Fibroblast of lung (primary cell): ENCODE data around the gene ARHGEF12. TPM values are rescaled to one million over a fixed set of nuclear protein-coding genes. Genes with fewer than 3 reads are reported as not detected.

Experiments used
- DNase-seq, 2 donors: peaks; one replicate each; pipeline versions ENCODE4 v3.0.0 to v3.0.0-alpha.2; 2010; ENCODE audit warnings: low read depth in 2 of 2
- H2AFZ ChIP-seq: 2 replicates; pipeline ENCODE4 v1.5.1; 2012; ENCODE audit warnings: low read length, control low read depth, inconsistent platforms
- H3K27ac ChIP-seq: 2 replicates; pipeline ENCODE4 v1.5.1; 2011; ENCODE audit warnings: low read length, control low read depth; ENCODE audit not compliant: insufficient read depth
- H3K27me3 ChIP-seq: 2 replicates; pipeline ENCODE4 v1.5.1; 2011; ENCODE audit warnings: mild to moderate bottlenecking, low read length; ENCODE audit not compliant: control insufficient read depth, insufficient read depth
- H3K36me3 ChIP-seq: 2 replicates; pipeline ENCODE4 v1.5.1; 2011; ENCODE audit warnings: low read length; ENCODE audit not compliant: control insufficient read depth, insufficient read depth
- H3K4me1 ChIP-seq: 2 replicates; pipeline ENCODE4 v1.5.1; 2011; ENCODE audit warnings: low read length; ENCODE audit not compliant: control insufficient read depth, insufficient read depth; ENCODE audit errors: extremely low read depth
- H3K4me2 ChIP-seq: 2 replicates; pipeline ENCODE4 v1.5.1; 2011; ENCODE audit warnings: low read length, control low read depth; ENCODE audit not compliant: insufficient read depth; ENCODE audit errors: extremely low read depth
- H3K4me3 ChIP-seq, 4 experiments: fragments of 200-600 bp in 1 of 4; sonication (generic) in 1 of 4; replicated peaks in 1 of 4; 2 replicates each; pipeline ENCODE4 v1.5.1; 2011 to 2016; ENCODE audit warnings: low read length in 4 of 4, low read depth in 3 of 4, mild to moderate bottlenecking in 3 of 4, control low read depth in 2 of 4, inconsistent platforms in 1 of 4, mixed read lengths in 1 of 4; ENCODE audit not compliant: insufficient read depth in 1 of 4; ENCODE audit errors: control extremely low read depth in 1 of 4
- H3K79me2 ChIP-seq: 2 replicates; pipeline ENCODE4 v1.5.1; 2012; ENCODE audit warnings: mild to moderate bottlenecking, low read length, inconsistent platforms; ENCODE audit not compliant: control insufficient read depth, insufficient read depth
- H3K9ac ChIP-seq: 2 replicates; pipeline ENCODE4 v1.5.1; 2011; ENCODE audit warnings: mild to moderate bottlenecking, low read length, control low read depth; ENCODE audit not compliant: insufficient read depth
- H3K9me3 ChIP-seq: 2 replicates; pipeline ENCODE4 v1.5.1; 2012; ENCODE audit warnings: low read depth, low read length; ENCODE audit not compliant: control insufficient read depth, insufficient read depth
- H4K20me1 ChIP-seq: 2 replicates; pipeline ENCODE4 v1.5.1; 2011; ENCODE audit warnings: low read length; ENCODE audit not compliant: control insufficient read depth, insufficient read depth; ENCODE audit errors: extremely low read depth
- CTCF ChIP-seq, 2 donors: IDR thresholded peaks in 1 of 2; conservative IDR thresholded peaks in 1 of 2; 1 replicate in 1 of 2; 2 replicates in 1 of 2; pipeline ENCODE4 v1.5.1; 2011 to 2012; ENCODE audit warnings: low read length in 2 of 2, control low read depth in 1 of 2, inconsistent platforms in 1 of 2, low read depth in 1 of 2, mild to moderate bottlenecking in 1 of 2
- EZH2 ChIP-seq: IDR thresholded peaks from 2 replicates; pipeline ENCODE4 v1.5.1; 2012; ENCODE audit warnings: low read length, control low read depth, mild to moderate bottlenecking; ENCODE audit errors: missing control alignments
- polyA plus RNA-seq, 2 donors: library from polyadenylated mRNA; depleted of rRNA in 1 of 2; stranded (reverse) in 1 of 2; unstranded in 1 of 2; fragments of >200 nt; gene quantifications; 2 replicates each; pipeline ENCODE4 v1.2.1, GENCODE V29; 2011 to 2012; ENCODE audit warnings: missing spikeins in 1 of 2
- total RNA-seq: library from RNA; depleted of rRNA; stranded (reverse); fragments of >200 nt; gene quantifications from 2 replicates; pipeline ENCODE4 v1.2.1, GENCODE V29; 2014

Gene ARHGEF12
- total and polyA plus RNA-seq, 2 donors (not counting 1 experiment from before 2014, with no cell fraction given), result 63.1 to 141 TPM

- DNase-seq, result no peak
- H2AFZ ChIP-seq, result no peak overlapping the region
- TF ChIP-seq EZH2 (no peak), CTCF (conservative IDR thresholded peaks at IDR 0.05 in 1 of 2, IDR thresholded peaks at IDR 0.05 in 1 of 2; ENCODE audit: low read depth in 1 of 2, low read length in 2 of 2) (no peak)
- H3K36me3 ChIP-seq, result peaks cover 7% of the 10 kb centered on the region
- no peaks in the 10 kb centered on the region for H3K9me3 ChIP-seq
- peaks cover 19% of the 10 kb centered on the region for H3K79me2 ChIP-seq
- no peaks in the 10 kb centered on the region for H4K20me1 ChIP-seq
- H3K4me2 ChIP-seq, result no peak overlapping the region
- H3K27ac ChIP-seq, result no peak overlapping the region
- no peak overlapping the region for H3K9ac ChIP-seq
- no peak overlapping the region for H3K4me3 ChIP-seq
- H3K27me3 ChIP-seq, result no peaks in the 10 kb centered on the region
- peaks cover 31% of the 10 kb centered on the region for H3K4me1 ChIP-seq
Measured at GRCh38 chr11:120330045-120330444, 6.2 kb upstream of the ARHGEF12 start.

- peaks cover 7% of the 10 kb centered on the region for H3K36me3 ChIP-seq
- H3K27me3 ChIP-seq, result no peaks in the 10 kb centered on the region
- H3K4me2 ChIP-seq, result peak overlapping the region; percentile 66
- peak; percentile 94 to 95 for DNase-seq
- H4K20me1 ChIP-seq, result no peaks in the 10 kb centered on the region
- peaks cover 29% of the 10 kb centered on the region for H3K4me1 ChIP-seq
- peak overlapping the region; percentile 62 for H3K27ac ChIP-seq
- no peak overlapping the region for H3K9ac ChIP-seq
- TF ChIP-seq EZH2, result no peak
- no peak for TF ChIP-seq CTCF (conservative IDR thresholded peaks at IDR 0.05 in 1 of 2, IDR thresholded peaks at IDR 0.05 in 1 of 2; ENCODE audit: low read depth in 1 of 2, low read length in 2 of 2)
- no peak overlapping the region for H2AFZ ChIP-seq
- no peaks in the 10 kb centered on the region for H3K9me3 ChIP-seq
- peak overlapping the region in 1 of 4 experiments; percentile 3 for H3K4me3 ChIP-seq
- H3K79me2 ChIP-seq, result peaks cover 17% of the 10 kb centered on the region
Measured at GRCh38 chr11:120331301-120331996, 4.8 kb upstream of the ARHGEF12 start.

- H3K4me2 ChIP-seq, result no peak overlapping the region
Measured at GRCh38 chr11:120332822-120333716, 3.1 kb upstream of the ARHGEF12 start.

More at GRCh38 chr11:120332822-120333716, 3.1 kb upstream of the ARHGEF12 start:
- Histone ChIP-seq H3K4me3 (no peak overlapping the region), H3K36me3 (peaks cover 5% of the 10 kb centered on the region), H3K27me3 (no peaks in the 10 kb centered on the region), H3K9me3 (no peaks in the 10 kb centered on the region), H4K20me1 (peaks cover 4% of the 10 kb centered on the region), H2AFZ (no peak overlapping the region), H3K79me2 (peaks cover 23% of the 10 kb centered on the region), H3K4me1 (peaks cover 20% of the 10 kb centered on the region), H3K27ac (peak overlapping the region; percentile 62), H3K9ac (no peak overlapping the region)
- no peak for TF ChIP-seq CTCF (conservative IDR thresholded peaks at IDR 0.05 in 1 of 2, IDR thresholded peaks at IDR 0.05 in 1 of 2; ENCODE audit: low read depth in 1 of 2, low read length in 2 of 2)
- TF ChIP-seq EZH2, result no peak
- peak; percentile 12 to 62 for DNase-seq
